HepG2 (cell line): ENCODE measurements around the gene YIF1A. TPM values are rescaled to one million over a fixed set of nuclear protein-coding genes. Genes with fewer than 3 reads are reported as not detected.

Experiments
- ARNTL ChIP-seq: sonication (generic); formaldehyde crosslinking; IDR thresholded peaks from 2 replicates; pipeline ENCODE4 v1.4.0; 2020; ENCODE audit warnings: mild to moderate bottlenecking, missing genetic modification reagents
- ATF7-NPFF ChIP-seq: sonication (generic); formaldehyde crosslinking; IDR thresholded peaks from 2 replicates; pipeline ENCODE4 v1.8.1; 2023; ENCODE audit warnings: mild to moderate bottlenecking, low read depth, missing genetic modification reagents, moderate library complexity
- CCDC6 ChIP-seq: sonication (generic); formaldehyde crosslinking; IDR thresholded peaks from 2 replicates; pipeline ENCODE4 v1.8.1; 2022; ENCODE audit warnings: mild to moderate bottlenecking, missing genetic modification reagents, moderate library complexity
- E2F2 ChIP-seq: sonication (generic); formaldehyde crosslinking; IDR thresholded peaks from 2 replicates; pipeline ENCODE4 v1.4.0; 2020; ENCODE audit warnings: missing genetic modification reagents, borderline replicate concordance
- THYN1 ChIP-seq: sonication (generic); formaldehyde crosslinking; IDR thresholded peaks from 2 replicates; pipeline ENCODE4 v1.8.1; 2023; ENCODE audit warnings: low read depth, mild to moderate bottlenecking, moderate library complexity, missing genetic modification reagents, borderline replicate concordance
- TOE1 ChIP-seq: sonication (generic); formaldehyde crosslinking; IDR thresholded peaks from 2 replicates; pipeline ENCODE4 v1.4.0; 2020; ENCODE audit warnings: mild to moderate bottlenecking, missing genetic modification reagents
- ZBTB1 ChIP-seq: sonication (generic); formaldehyde crosslinking; IDR thresholded peaks from 2 replicates; pipeline ENCODE4 v1.4.0; 2020; ENCODE audit warnings: missing genetic modification reagents, borderline replicate concordance
- ZBTB33 ChIP-seq: sonication (generic); formaldehyde crosslinking; IDR thresholded peaks from 2 replicates; pipeline ENCODE4 v1.4.0; 2020; ENCODE audit warnings: missing genetic modification reagents
- ZFP37 ChIP-seq: sonication (generic); formaldehyde crosslinking; IDR thresholded peaks from 2 replicates; pipeline ENCODE4 v1.4.0; 2020; ENCODE audit warnings: missing genetic modification reagents, borderline replicate concordance
- ZFP90 ChIP-seq: sonication (generic); formaldehyde crosslinking; IDR thresholded peaks from 2 replicates; pipeline ENCODE4 v1.8.0; 2022; ENCODE audit warnings: missing genetic modification reagents, mild to moderate bottlenecking, inconsistent platforms, borderline replicate concordance
- ZNF12 ChIP-seq: sonication (generic); formaldehyde crosslinking; IDR thresholded peaks from 2 replicates; pipeline ENCODE4 v1.5.0; 2020; ENCODE audit warnings: missing genetic modification reagents
- ZNF136 ChIP-seq: sonication (generic); formaldehyde crosslinking; IDR thresholded peaks from 2 replicates; pipeline ENCODE4 v1.8.1; 2022; ENCODE audit warnings: low read depth, mild to moderate bottlenecking, moderate library complexity, missing genetic modification reagents
- ZNF34 ChIP-seq: sonication (generic); formaldehyde crosslinking; IDR thresholded peaks from 2 replicates; pipeline ENCODE4 v1.4.0; 2020; ENCODE audit warnings: mild to moderate bottlenecking, missing genetic modification reagents, borderline replicate concordance
- ZNF496 ChIP-seq: sonication (generic); formaldehyde crosslinking; IDR thresholded peaks from 2 replicates; pipeline ENCODE4 v1.8.1; 2023; ENCODE audit warnings: mild to moderate bottlenecking, moderate library complexity, missing genetic modification reagents; ENCODE audit not compliant: insufficient replicate concordance
- ZNF512B ChIP-seq: sonication (generic); formaldehyde crosslinking; IDR thresholded peaks from 2 replicates; pipeline ENCODE4 v1.5.1; 2020; ENCODE audit warnings: missing genetic modification reagents, mild to moderate bottlenecking, borderline replicate concordance
- ZNF644 ChIP-seq: IDR thresholded peaks from 2 replicates; pipeline ENCODE4 v1.6.1; 2016; ENCODE audit warnings: low read depth
- polyA plus RNA-seq, 8 experiments: library from polyadenylated mRNA; depleted of rRNA in 3 of 8; stranded (reverse) in 7 of 8; unstranded in 1 of 8; fragments of >200 nt; fragmentation: Illumina TruSeq in 4 of 8; extraction: Trizol in 4 of 8; gene quantifications; 2 replicates each; pipeline versions ENCODE4 v1.2.1 to v1.2.3, GENCODE V29; 2011 to 2016; ENCODE audit warnings: low read depth in 4 of 8, missing spikeins in 1 of 8, mixed read lengths in 1 of 8; ENCODE audit not compliant: insufficient read depth in 1 of 8
- total RNA-seq, 5 experiments: library from RNA; depleted of rRNA; stranded (reverse); fragments of >200 nt; fragmentation: Illumina TruSeq; extraction: Trizol; gene quantifications; 2 replicates each; pipeline ENCODE4 v1.2.3, GENCODE V29; 2016; ENCODE audit warnings: low read depth in 1 of 5
- TF ChIP-seq, protein P1 (sequence below): sonication (generic); formaldehyde crosslinking; conservative IDR thresholded peaks from 2 replicates; pipeline ENCODE4 v1.8.0; 2022; ENCODE audit warnings: mild to moderate bottlenecking, moderate library complexity, missing genetic modification reagents
- TF ChIP-seq, protein P2 (sequence below): sonication (generic); formaldehyde crosslinking; IDR thresholded peaks from 2 replicates; pipeline ENCODE4 v1.4.0; 2020; ENCODE audit warnings: missing genetic modification reagents
- TF ChIP-seq, protein P3 (sequence below): sonication (generic); formaldehyde crosslinking; IDR thresholded peaks from 2 replicates; pipeline ENCODE4 v1.5.0; 2020; ENCODE audit warnings: missing genetic modification reagents

Gene YIF1A
- total and polyA plus RNA-seq, 2 of the 13 experiments (the other 11 are each of a cell fraction or from before 2014, with no cell fraction given) = 133 to 145 TPM

GRCh38 chr11:66328302-66329144 lies 39.6 kb upstream of the YIF1A start (continued):
- no peak for TF ChIP-seq E2F2 (CRISPR knock-in tag)
- no peak for TF ChIP-seq ZFP37 (CRISPR knock-in tag)
- TF ChIP-seq ZNF496 (CRISPR knock-in tag) = no peak
- TF ChIP-seq, protein P1, sequence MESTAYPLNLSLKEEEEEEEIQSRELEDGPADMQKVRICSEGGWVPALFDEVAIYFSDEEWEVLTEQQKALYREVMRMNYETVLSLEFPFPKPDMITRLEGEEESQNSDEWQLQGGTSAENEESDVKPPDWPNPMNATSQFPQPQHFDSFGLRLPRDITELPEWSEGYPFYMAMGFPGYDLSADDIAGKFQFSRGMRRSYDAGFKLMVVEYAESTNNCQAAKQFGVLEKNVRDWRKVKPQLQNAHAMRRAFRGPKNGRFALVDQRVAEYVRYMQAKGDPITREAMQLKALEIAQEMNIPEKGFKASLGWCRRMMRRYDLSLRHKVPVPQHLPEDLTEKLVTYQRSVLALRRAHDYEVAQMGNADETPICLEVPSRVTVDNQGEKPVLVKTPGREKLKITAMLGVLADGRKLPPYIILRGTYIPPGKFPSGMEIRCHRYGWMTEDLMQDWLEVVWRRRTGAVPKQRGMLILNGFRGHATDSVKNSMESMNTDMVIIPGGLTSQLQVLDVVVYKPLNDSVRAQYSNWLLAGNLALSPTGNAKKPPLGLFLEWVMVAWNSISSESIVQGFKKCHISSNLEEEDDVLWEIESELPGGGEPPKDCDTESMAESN = no peak
- peak; percentile 96 for TF ChIP-seq ZNF12 (CRISPR knock-in tag)
- TF ChIP-seq THYN1 (CRISPR knock-in tag) = no peak
- peak; percentile 97 for TF ChIP-seq ARNTL (CRISPR knock-in tag)
- peak; percentile 10; the same call in 1 of the 2 replicates for TF ChIP-seq ZNF644 (CRISPR knock-in tag)
- TF ChIP-seq, protein P2, sequence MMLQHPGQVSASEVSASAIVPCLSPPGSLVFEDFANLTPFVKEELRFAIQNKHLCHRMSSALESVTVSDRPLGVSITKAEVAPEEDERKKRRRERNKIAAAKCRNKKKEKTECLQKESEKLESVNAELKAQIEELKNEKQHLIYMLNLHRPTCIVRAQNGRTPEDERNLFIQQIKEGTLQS (CRISPR knock-in tag) = no peak
- TF ChIP-seq ZNF512B (CRISPR knock-in tag) = no peak
- no peak for TF ChIP-seq TOE1 (CRISPR knock-in tag)
- peak; percentile 68; the same call in 1 of the 2 replicates for TF ChIP-seq ZBTB33 (CRISPR knock-in tag)
- TF ChIP-seq, protein P3, sequence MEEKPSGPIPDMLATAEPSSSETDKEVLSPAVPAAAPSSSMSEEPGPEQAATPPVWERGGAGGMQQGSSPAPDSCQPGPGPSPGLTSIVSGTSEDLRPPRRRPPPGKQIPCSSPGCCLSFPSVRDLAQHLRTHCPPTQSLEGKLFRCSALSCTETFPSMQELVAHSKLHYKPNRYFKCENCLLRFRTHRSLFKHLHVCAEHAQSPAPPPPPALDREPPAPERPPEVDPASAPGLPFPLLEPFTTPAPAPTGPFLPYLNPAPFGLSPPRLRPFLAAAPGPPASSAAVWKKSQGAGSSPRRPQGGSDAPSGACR = no peak
- no peak; the same call in 1 of the 2 replicates for TF ChIP-seq ATF7-NPFF (CRISPR knock-in tag)
- TF ChIP-seq ZFP90 (CRISPR knock-in tag) = peak; percentile 77; the same call in 1 of the 2 replicates
- no peak for TF ChIP-seq ZNF136 (CRISPR knock-in tag)
- TF ChIP-seq ZBTB1 (CRISPR knock-in tag) = no peak
- no peak for TF ChIP-seq ZNF34 (CRISPR knock-in tag)
- no peak for TF ChIP-seq CCDC6 (CRISPR knock-in tag)
